Measurements from ENCODE around the gene SH3BP4. TPM values are rescaled to one million over a fixed set of nuclear protein-coding genes. Genes with fewer than 3 reads are reported as not detected.
A peak's percentile ranks its signal among the peaks of the same experiment; 100 is the strongest.

The SH3BP4 gene
- total RNA-seq, 1 donor from 2014 or later, result 45.7 TPM

- Mint-ChIP-seq H3K27me3 (no peaks in the 10 kb centered on the region), H3K9me3 (ENCODE audit: low read depth) (no peaks in the 10 kb centered on the region), H3K4me1 (ENCODE audit: low read depth) (peaks cover 77% of the 10 kb centered on the region), H3K36me3 (ENCODE audit: insufficient read depth) (peaks cover 9% of the 10 kb centered on the region), H3K27ac (peak overlapping the region; percentile 99), H3K4me3 (ENCODE audit: low read depth) (no peak overlapping the region)
- DNase-seq (ENCODE audit: low spot score, unreplicated experiment), result no peak
- TF ChIP-seq CTCF (IDR thresholded peaks at IDR 0.05; ENCODE audit: unreplicated experiment), result no peak
Observed at GRCh38 chr2:234979204-234980167, 27.7 kb downstream of the SH3BP4 start.

GRCh38 chr2:234980451-234981187 lies 28.8 kb downstream of the SH3BP4 start:
- H3K9me3 Mint-ChIP-seq (ENCODE audit: low read depth), result no peaks in the 10 kb centered on the region
- H3K4me3 Mint-ChIP-seq (ENCODE audit: low read depth), result peak overlapping the region; percentile 50
- H3K36me3 Mint-ChIP-seq (ENCODE audit: insufficient read depth), result peaks cover 9% of the 10 kb centered on the region
- peaks cover 76% of the 10 kb centered on the region for H3K4me1 Mint-ChIP-seq (ENCODE audit: low read depth)
- peak overlapping the region; percentile 99 for H3K27ac Mint-ChIP-seq
- TF ChIP-seq CTCF (IDR thresholded peaks at IDR 0.05; ENCODE audit: unreplicated experiment), result no peak
- no peaks in the 10 kb centered on the region for H3K27me3 Mint-ChIP-seq
- DNase-seq (ENCODE audit: low spot score, unreplicated experiment), result no peak

GRCh38 chr2:234981197-234982095 lies 29.6 kb downstream of the SH3BP4 start:
- no peaks in the 10 kb centered on the region for H3K9me3 Mint-ChIP-seq (ENCODE audit: low read depth)
- peaks cover 9% of the 10 kb centered on the region for H3K36me3 Mint-ChIP-seq (ENCODE audit: insufficient read depth)
- H3K4me3 Mint-ChIP-seq (ENCODE audit: low read depth), result peak overlapping the region; percentile 50
- peak overlapping the region; percentile 99 for H3K27ac Mint-ChIP-seq
- H3K27me3 Mint-ChIP-seq, result no peaks in the 10 kb centered on the region
- DNase-seq (ENCODE audit: low spot score, unreplicated experiment), result peak; percentile 37
- no peak for TF ChIP-seq CTCF (IDR thresholded peaks at IDR 0.05; ENCODE audit: unreplicated experiment)
- peaks cover 75% of the 10 kb centered on the region for H3K4me1 Mint-ChIP-seq (ENCODE audit: low read depth)

GRCh38 chr2:234982096-234982834 lies 30.4 kb downstream of the SH3BP4 start:
- peak overlapping the region; percentile 9 for H3K4me3 Mint-ChIP-seq (ENCODE audit: low read depth)
- H3K27ac Mint-ChIP-seq, result peak overlapping the region; percentile 99
- H3K27me3 Mint-ChIP-seq, result no peaks in the 10 kb centered on the region
- H3K36me3 Mint-ChIP-seq (ENCODE audit: insufficient read depth), result peaks cover 11% of the 10 kb centered on the region
- no peaks in the 10 kb centered on the region for H3K9me3 Mint-ChIP-seq (ENCODE audit: low read depth)
- no peak for DNase-seq (ENCODE audit: low spot score, unreplicated experiment)
- TF ChIP-seq CTCF (IDR thresholded peaks at IDR 0.05; ENCODE audit: unreplicated experiment), result no peak
- H3K4me1 Mint-ChIP-seq (ENCODE audit: low read depth), result peaks cover 69% of the 10 kb centered on the region

All from progenitor cell of endocrine pancreas (in vitro differentiated cells).